Activated naive CD4-positive, alpha-beta T cell treated with anti-CD3 and anti-CD28 coated beads, Interleukin-2, amount 50 U/mL, for 72 hours (primary cell): ENCODE data around the gene ESPL1. TPM values are rescaled to one million over a fixed set of nuclear protein-coding genes. Genes with fewer than 3 reads are reported as not detected.

ENCODE experiments used
- ATAC-seq, 2 donors: fragments of 150-1000 bp; cut with Tn5 transposase; 2 replicates each; pipeline ENCODE4 v1.10.0; 2021; ENCODE audit warnings: mild to moderate bottlenecking in 2 of 2, moderate library complexity in 2 of 2
- DNase-seq, 2 donors: peaks; one replicate each; pipeline ENCODE4 v3.0.0; 2021 to 2022; ENCODE audit warnings: low spot score in 2 of 2
- H3K27ac Mint-ChIP-seq, 2 donors: one replicate each; pipeline ENCODE4 v1.8.0; 2022; ENCODE audit warnings: mild to moderate bottlenecking in 2 of 2, mixed read lengths in 2 of 2
- H3K36me3 Mint-ChIP-seq, 2 donors: one replicate each; pipeline ENCODE4 v1.8.0; 2022; ENCODE audit warnings: mixed read lengths in 2 of 2
- H3K9me3 Mint-ChIP-seq, 2 donors: one replicate each; pipeline ENCODE4 v1.8.0; 2022; ENCODE audit warnings: mixed read lengths in 2 of 2
- total RNA-seq, 2 donors: library from RNA; stranded (reverse); gene quantifications; one replicate each; pipeline ENCODE4 v1.2.3, GENCODE V29; 2022

The ESPL1 gene
- total RNA-seq, 2 donors from 2014 or later: 32.8 to 76.3 TPM

DNA sequence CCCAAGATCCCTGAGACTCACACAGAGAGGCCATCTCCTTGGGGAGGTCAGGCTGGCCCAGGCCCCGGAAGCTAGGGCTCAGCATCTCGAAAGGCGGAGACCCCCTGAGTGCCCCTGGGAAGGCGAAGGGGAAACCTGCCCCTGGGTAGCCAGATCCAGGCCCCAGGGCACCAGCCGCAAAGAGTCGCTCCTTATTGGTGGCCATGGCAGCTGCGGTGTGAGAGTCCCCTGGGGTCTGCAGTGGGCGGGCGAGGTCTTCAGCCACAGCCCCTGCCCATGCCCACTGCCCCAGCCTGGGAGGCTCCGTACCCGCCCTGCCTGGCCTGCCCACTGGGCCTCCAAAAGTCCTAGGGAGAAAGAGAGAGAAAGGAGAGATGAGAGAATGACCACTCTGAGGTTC, 40.8 kb upstream of the ESPL1 start:
- ATAC-seq (no peak), DNase-seq (no peak)
- Mint-ChIP-seq H3K9me3 (no peaks in the 10 kb centered on the region), H3K36me3 (no peaks in the 10 kb centered on the region), H3K27ac (peak overlapping the region in 1 of 2 donors; percentile 65)

- peak overlapping the region in 1 of 2 donors; percentile 65 for H3K27ac Mint-ChIP-seq
- no peak for DNase-seq
- no peaks in the 10 kb centered on the region for H3K9me3 Mint-ChIP-seq
- peak in 1 of 2 donors; percentile 17 for ATAC-seq
- H3K36me3 Mint-ChIP-seq: no peaks in the 10 kb centered on the region
These were observed 40.3 kb upstream of the ESPL1 start for GRCh38 chr12:53227836-53228235.

DNA sequence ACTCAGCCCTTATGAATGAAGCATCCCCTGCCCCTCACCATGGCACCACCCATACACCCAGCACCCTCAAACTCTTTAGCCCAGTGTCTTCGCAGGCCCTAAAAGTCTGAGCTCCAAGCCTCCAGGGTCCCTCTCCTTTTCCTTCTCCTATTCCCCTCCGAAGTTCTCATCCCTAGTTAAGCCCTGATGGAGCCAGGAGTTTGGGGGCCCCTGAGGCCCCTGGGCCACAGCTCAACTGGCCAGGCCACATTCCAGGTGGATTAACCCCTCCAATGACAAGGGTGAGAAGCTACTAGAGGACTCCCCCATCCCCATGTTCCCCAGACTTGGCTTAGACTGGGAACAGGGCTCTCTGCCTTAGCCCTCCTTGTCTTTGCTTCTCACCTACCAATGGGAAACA, 38.6 kb upstream of the ESPL1 start:
- no peak overlapping the region for H3K27ac Mint-ChIP-seq
- DNase-seq (no peak), ATAC-seq (no peak)
- H3K36me3 Mint-ChIP-seq: no peaks in the 10 kb centered on the region
- H3K9me3 Mint-ChIP-seq: no peaks in the 10 kb centered on the region

- ATAC-seq (no peak), DNase-seq (no peak)
- Mint-ChIP-seq H3K27ac (no peak overlapping the region), H3K9me3 (no peaks in the 10 kb centered on the region), H3K36me3 (no peaks in the 10 kb centered on the region)
These were observed 37.8 kb upstream of the ESPL1 start for GRCh38 chr12:53230108-53230845.

GRCh38 chr12:53231671-53231920, 36.5 kb upstream of the ESPL1 start:
- no peaks in the 10 kb centered on the region for H3K9me3 Mint-ChIP-seq
- no peak for DNase-seq
- peak overlapping the region in 1 of 2 donors; percentile 63 for H3K27ac Mint-ChIP-seq
- H3K36me3 Mint-ChIP-seq: no peaks in the 10 kb centered on the region
- no peak for ATAC-seq

DNA sequence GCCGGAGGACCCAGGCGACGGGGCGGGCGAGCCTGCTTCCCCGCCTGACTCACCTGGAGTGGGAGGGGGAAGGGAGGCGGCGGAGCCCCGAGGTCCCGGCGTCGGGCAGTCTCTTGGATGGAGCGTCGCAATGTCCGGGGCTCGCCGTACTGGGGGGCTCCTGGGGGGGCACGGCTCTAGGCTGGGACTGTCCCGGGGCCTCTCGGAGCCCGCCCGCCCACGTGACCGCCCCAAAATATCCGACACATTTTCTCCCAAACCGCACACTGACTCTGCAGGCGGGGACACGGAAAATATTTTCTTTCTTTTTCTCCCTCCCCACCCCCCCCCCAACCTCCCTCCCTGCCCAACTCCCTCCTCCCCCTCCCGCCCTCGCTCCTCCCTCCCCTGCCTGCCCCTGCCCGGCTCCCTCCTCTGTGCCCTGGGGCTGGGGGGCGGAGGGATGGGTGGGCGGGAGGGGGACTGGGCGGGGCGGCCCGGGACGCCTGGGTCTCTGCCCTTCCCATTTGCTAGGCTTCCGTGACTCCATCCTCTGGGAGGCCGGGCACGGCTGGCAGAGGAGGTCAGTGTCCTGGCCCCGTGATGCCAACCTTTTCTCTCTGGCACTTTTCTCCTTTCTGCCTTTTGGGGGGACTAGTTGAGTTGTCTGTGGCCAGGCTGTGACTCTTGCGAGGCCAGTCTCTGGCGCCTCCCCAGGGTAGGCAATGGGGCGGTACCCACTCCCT, 36.0 kb upstream of the ESPL1 start, which contains the start of gene RARG:
RARG (minus strand) TSS at position 289 of the 725 bp plus-strand sequence. CDS start 4,664 bp downstream, outside the sequence.
- H3K9me3 Mint-ChIP-seq: no peaks in the 10 kb centered on the region
- peak; percentile 65 to 80 for DNase-seq
- ATAC-seq: peak; percentile 80 to 83
- H3K27ac Mint-ChIP-seq: peak within 1 kb of the TSS; percentile 45 to 63
- H3K36me3 Mint-ChIP-seq: no peaks in the 10 kb centered on the region

GRCh38 chr12:53232646-53233461, 35.2 kb upstream of the ESPL1 start:
- DNase-seq (no peak), ATAC-seq (peak; percentile 33 to 46)
- no peaks in the 10 kb centered on the region for H3K36me3 Mint-ChIP-seq
- peak overlapping the region; percentile 63 to 67 for H3K27ac Mint-ChIP-seq
- H3K9me3 Mint-ChIP-seq: no peaks in the 10 kb centered on the region

DNA sequence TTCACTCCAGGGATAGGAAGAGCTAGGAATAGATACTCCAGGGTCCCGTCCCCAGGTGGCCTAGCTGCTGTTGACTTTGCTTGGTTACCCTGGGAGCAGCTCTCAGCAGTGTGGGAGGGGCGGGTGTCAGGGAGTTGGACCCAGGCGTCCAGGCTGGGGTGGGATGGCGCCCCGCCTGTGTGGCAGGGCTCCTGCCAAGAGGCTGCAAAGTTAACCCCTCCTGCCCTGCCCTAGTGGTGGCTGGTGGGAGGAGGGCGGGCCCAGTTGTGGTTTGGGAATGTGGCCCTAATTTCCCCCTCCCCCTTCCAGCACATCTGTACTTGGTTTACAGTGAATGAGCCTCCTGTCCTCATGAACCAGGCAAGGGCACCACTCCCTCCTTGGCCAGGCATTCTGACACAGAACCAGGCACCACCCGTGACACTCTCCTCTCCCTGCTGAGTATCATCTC, 34.4 kb upstream of the ESPL1 start:
- no peaks in the 10 kb centered on the region for H3K9me3 Mint-ChIP-seq
- no peak for ATAC-seq
- H3K36me3 Mint-ChIP-seq: no peaks in the 10 kb centered on the region
- H3K27ac Mint-ChIP-seq: peak overlapping the region in 1 of 2 donors; percentile 67
- DNase-seq: no peak

GRCh38 chr12:53234271-53234914, 33.7 kb upstream of the ESPL1 start:
- DNase-seq: no peak
- Mint-ChIP-seq H3K36me3 (no peaks in the 10 kb centered on the region), H3K27ac (no peak overlapping the region), H3K9me3 (no peaks in the 10 kb centered on the region)
- no peak for ATAC-seq

DNA sequence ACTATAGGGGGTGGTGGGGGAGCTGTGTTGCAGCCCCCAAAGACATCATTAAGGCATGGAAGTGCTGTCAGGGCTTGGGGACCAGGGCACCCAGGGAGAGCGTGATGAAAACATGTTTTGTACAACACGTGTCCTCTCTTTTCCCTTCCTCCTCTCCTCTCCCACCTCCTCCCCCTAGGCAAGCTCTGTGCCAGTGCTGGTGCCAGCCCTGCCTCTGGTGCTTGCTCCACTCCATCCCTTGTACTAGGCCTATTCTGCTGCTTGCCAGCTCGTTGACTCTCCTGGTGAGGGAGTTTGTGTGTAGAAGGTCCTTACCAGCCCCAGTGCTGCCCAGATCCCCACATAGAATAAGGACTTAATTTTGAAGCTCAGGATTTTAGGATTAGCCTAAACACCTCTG, 32.9 kb upstream of the ESPL1 start:
- DNase-seq (no peak), ATAC-seq (no peak)
- H3K27ac Mint-ChIP-seq: peak overlapping the region in 1 of 2 donors; percentile 77
- H3K36me3 Mint-ChIP-seq: no peaks in the 10 kb centered on the region
- no peaks in the 10 kb centered on the region for H3K9me3 Mint-ChIP-seq

- ATAC-seq: no peak
- DNase-seq: no peak
- Mint-ChIP-seq H3K27ac (peak overlapping the region; percentile 53 to 77), H3K36me3 (no peaks in the 10 kb centered on the region), H3K9me3 (no peaks in the 10 kb centered on the region)
These were observed 32.2 kb upstream of the ESPL1 start for GRCh38 chr12:53235742-53236442.

- ATAC-seq (peak in 1 of 2 donors; percentile 11), DNase-seq (no peak)
- peak overlapping the region; percentile 53 to 77 for H3K27ac Mint-ChIP-seq
- H3K9me3 Mint-ChIP-seq: no peaks in the 10 kb centered on the region
- H3K36me3 Mint-ChIP-seq: no peaks in the 10 kb centered on the region
These were observed 31.5 kb upstream of the ESPL1 start for GRCh38 chr12:53236443-53237111.

GRCh38 chr12:53239643-53240258, 28.3 kb upstream of the ESPL1 start:
- H3K36me3 Mint-ChIP-seq: no peaks in the 10 kb centered on the region
- H3K9me3 Mint-ChIP-seq: no peaks in the 10 kb centered on the region
- H3K27ac Mint-ChIP-seq: no peak overlapping the region
- DNase-seq (no peak), ATAC-seq (no peak)

- Mint-ChIP-seq H3K36me3 (no peaks in the 10 kb centered on the region), H3K9me3 (no peaks in the 10 kb centered on the region), H3K27ac (no peak overlapping the region)
- DNase-seq: no peak
- no peak for ATAC-seq
These were observed 26.3 kb upstream of the ESPL1 start for GRCh38 chr12:53241623-53242412.

DNA sequence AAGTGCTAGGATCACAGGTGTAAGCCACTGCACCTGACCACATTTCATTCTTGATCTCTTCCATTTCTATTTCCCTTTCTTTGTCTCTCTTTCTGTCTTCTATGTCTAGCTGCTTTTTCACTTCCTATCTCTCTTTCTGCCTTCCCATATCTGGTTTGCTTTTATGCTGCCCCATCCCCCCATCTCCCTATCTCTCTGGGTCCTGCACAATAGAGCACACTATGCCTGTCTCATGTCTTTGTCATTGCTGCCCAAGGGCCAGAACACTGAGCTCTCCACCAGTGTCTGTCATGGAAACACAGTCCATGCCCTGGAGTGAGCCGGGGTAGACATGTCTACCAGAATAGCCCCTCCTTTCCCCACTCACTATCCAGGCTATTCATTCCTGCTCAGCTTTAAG, 23.8 kb upstream of the ESPL1 start:
- ATAC-seq (no peak), DNase-seq (no peak)
- Mint-ChIP-seq H3K36me3 (no peaks in the 10 kb centered on the region), H3K27ac (no peak overlapping the region), H3K9me3 (no peaks in the 10 kb centered on the region)
